ENCODE data around the gene MPPED1. TPM values are rescaled to one million over a fixed set of nuclear protein-coding genes. Genes with fewer than 3 reads are reported as not detected.

Gene MPPED1
- total and polyA plus RNA-seq, 4 donors, result 0.89 to 6.5 (median 4.1) TPM

GRCh38 chr22:43532301-43533155, 120.7 kb downstream of the MPPED1 start:
- H3K27me3 ChIP-seq (ENCODE audit: control insufficient read depth in 4 of 4, insufficient read depth in 4 of 4, low read length in 3 of 4), result no peaks in the 10 kb centered on the region
- no peak overlapping the region for H3K4me3 ChIP-seq (ENCODE audit: low read depth in 1 of 3, low read length in 3 of 3)
- H3K4me1 ChIP-seq (ENCODE audit: control insufficient read depth in 4 of 4, insufficient read depth in 4 of 4, low read length in 3 of 4), result no peaks in the 10 kb centered on the region
- no peak overlapping the region for H3K27ac ChIP-seq (ENCODE audit: low read depth in 1 of 2, low read length in 2 of 2)
- no peak for TF ChIP-seq MAX (IDR thresholded peaks at IDR 0.05)
- no peak for TF ChIP-seq HNF4A (conservative IDR thresholded peaks at IDR 0.05)
- no peak for TF ChIP-seq REST (IDR thresholded peaks at IDR 0.05)
- no peak for TF ChIP-seq EGR1 (IDR thresholded peaks at IDR 0.05; ENCODE audit: low read depth in 2 of 2)
- TF ChIP-seq ZBTB33 (IDR thresholded peaks at IDR 0.05), result no peak
- TF ChIP-seq ATF3 (IDR thresholded peaks at IDR 0.05), result no peak
- TF ChIP-seq RXRA (IDR thresholded peaks at IDR 0.05), result no peak
- TF ChIP-seq JUND (IDR thresholded peaks at IDR 0.05), result no peak
- no peak for TF ChIP-seq NR2F2 (IDR thresholded peaks at IDR 0.05)
- no peak for TF ChIP-seq RAD21 (IDR thresholded peaks at IDR 0.05)
- no peak for TF ChIP-seq YY1 (IDR thresholded peaks at IDR 0.05)
- TF ChIP-seq CTCF (IDR thresholded peaks at IDR 0.05; ENCODE audit: low read depth, low read length, missing input control), result no peak
- TF ChIP-seq FOXA2 (IDR thresholded peaks at IDR 0.05), result no peak
- TF ChIP-seq FOXA1 (IDR thresholded peaks at IDR 0.05), result no peak
- TF ChIP-seq TAF1 (conservative IDR thresholded peaks at IDR 0.05), result no peak
- no peak for TF ChIP-seq SP1 (IDR thresholded peaks at IDR 0.05)
- TF ChIP-seq HNF4G (IDR thresholded peaks at IDR 0.05), result no peak
- 89% methylated on average over 17 of the region's 17 CpGs for WGBS
- DNase-seq (ENCODE audit: low spot score), result no peak
- H3K9me3 ChIP-seq (ENCODE audit: control insufficient read depth in 4 of 4, low read length in 3 of 4), result no peaks in the 10 kb centered on the region
- no peaks in the 10 kb centered on the region for H3K36me3 ChIP-seq (ENCODE audit: control insufficient read depth in 4 of 4, insufficient read depth in 3 of 4, low read depth in 1 of 4, low read length in 3 of 4)
- H3K9ac ChIP-seq (ENCODE audit: low read depth in 1 of 2, low read length in 2 of 2), result no peak overlapping the region

Data from liver (tissue), 9 donors.